HEK293 (cell line): ENCODE measurements around the gene DDX39A.

Source experiments
- ATF2 ChIP-seq: fragments of 450-650 bp; formaldehyde crosslinking; IDR thresholded peaks from 2 replicates; pipeline ENCODE4 v1.5.1; 2016; ENCODE audit warnings: missing biosample characterization, missing genetic modification characterization, low read depth
- BCL11B ChIP-seq: fragments of 450-650 bp; formaldehyde crosslinking; IDR thresholded peaks from 2 replicates; pipeline ENCODE4 v1.5.1; 2016; ENCODE audit warnings: low read depth, missing biosample characterization, missing genetic modification characterization
- CTCF ChIP-seq: fragments of 450-650 bp; formaldehyde crosslinking; IDR thresholded peaks from 2 replicates; pipeline ENCODE4 v1.5.1; 2016; ENCODE audit warnings: missing biosample characterization, missing genetic modification characterization
- ZBTB1 ChIP-seq: fragments of 450-650 bp; formaldehyde crosslinking; IDR thresholded peaks from 2 replicates; pipeline ENCODE4 v1.5.1; 2016; ENCODE audit warnings: missing biosample characterization, missing genetic modification characterization
- ZEB2 ChIP-seq: fragments of 450-650 bp; formaldehyde crosslinking; IDR thresholded peaks from 2 replicates; pipeline ENCODE4 v1.5.1; 2016; ENCODE audit warnings: missing biosample characterization, missing genetic modification characterization
- ZNF274 ChIP-seq, 2 experiments: fragments of 200-500 bp in 1 of 2; fragments of 450-650 bp in 1 of 2; sonication (Bioruptor generic) in 1 of 2; formaldehyde crosslinking in 1 of 2; IDR thresholded peaks; 2 replicates each; pipeline versions ENCODE4 v1.5.1 to v1.6.1; 2014 to 2016; ENCODE audit warnings: borderline replicate concordance in 1 of 2, inconsistent platforms in 1 of 2, low read length in 1 of 2, missing biosample characterization in 1 of 2, missing genetic modification characterization in 1 of 2
- ZNF394 ChIP-seq: fragments of 450-650 bp; formaldehyde crosslinking; IDR thresholded peaks from 2 replicates; pipeline ENCODE4 v1.5.1; 2016; ENCODE audit warnings: missing biosample characterization, missing genetic modification characterization, mild to moderate bottlenecking, moderate library complexity, borderline replicate concordance
- ZNF398 ChIP-seq: fragments of 450-650 bp; formaldehyde crosslinking; IDR thresholded peaks from 2 replicates; pipeline ENCODE4 v1.5.1; 2017; ENCODE audit warnings: missing biosample characterization, missing genetic modification characterization
- ZNF501 ChIP-seq: fragments of 450-650 bp; formaldehyde crosslinking; IDR thresholded peaks from 2 replicates; pipeline ENCODE4 v1.5.1; 2016; ENCODE audit warnings: missing biosample characterization, missing genetic modification characterization
- ZNF596 ChIP-seq: fragments of 450-650 bp; IDR thresholded peaks from 2 replicates; pipeline ENCODE4 v1.5.0; 2018; ENCODE audit warnings: missing biosample characterization, mild to moderate bottlenecking, missing genetic modification characterization, moderate library complexity
- ZNF776 ChIP-seq: fragments of 450-650 bp; formaldehyde crosslinking; IDR thresholded peaks from 2 replicates; pipeline ENCODE4 v1.5.0; 2017; ENCODE audit warnings: missing biosample characterization, missing genetic modification characterization, borderline replicate concordance
- ZNF843 ChIP-seq: fragments of 450-650 bp; formaldehyde crosslinking; IDR thresholded peaks from 2 replicates; pipeline ENCODE4 v1.5.1; 2016; ENCODE audit warnings: missing biosample characterization, missing genetic modification characterization
- ZSCAN18 ChIP-seq: fragments of 450-650 bp; formaldehyde crosslinking; IDR thresholded peaks from 2 replicates; pipeline ENCODE4 v1.5.1; 2016; ENCODE audit warnings: missing biosample characterization, missing genetic modification characterization

GRCh38 chr19:14414926-14415690 is 4.0 kb downstream of the DDX39A start:
- TF ChIP-seq ATF2 (tag by site-specific recombination) (no peak), CTCF (tag by site-specific recombination) (no peak), ZSCAN18 (no peak), ZBTB1 (no peak), ZNF398 (tag by site-specific recombination) (no peak), ZNF776 (tag by site-specific recombination) (no peak), ZNF501 (no peak), BCL11B (tag by site-specific recombination) (no peak), ZNF274 (IDR thresholded peaks at IDR 0.05; ENCODE audit: low read length) (no peak), ZNF274 (tag by site-specific recombination; IDR thresholded peaks at IDR 0.05; ENCODE audit: borderline replicate concordance) (no peak), ZEB2 (tag by site-specific recombination) (no peak), ZNF596 (tag by site-specific recombination) (no peak), ZNF394 (tag by site-specific recombination) (no peak), ZNF843 (no peak)
